GM21619 (cell line): ENCODE data around the gene CCKAR.

Experiments
- ATAC-seq: cut with Tn5 transposase; IDR thresholded peaks from one replicate; pipeline ENCODE4 v1.9.1; 2021; ENCODE audit not compliant: unreplicated experiment

The CCKAR gene

DNA sequence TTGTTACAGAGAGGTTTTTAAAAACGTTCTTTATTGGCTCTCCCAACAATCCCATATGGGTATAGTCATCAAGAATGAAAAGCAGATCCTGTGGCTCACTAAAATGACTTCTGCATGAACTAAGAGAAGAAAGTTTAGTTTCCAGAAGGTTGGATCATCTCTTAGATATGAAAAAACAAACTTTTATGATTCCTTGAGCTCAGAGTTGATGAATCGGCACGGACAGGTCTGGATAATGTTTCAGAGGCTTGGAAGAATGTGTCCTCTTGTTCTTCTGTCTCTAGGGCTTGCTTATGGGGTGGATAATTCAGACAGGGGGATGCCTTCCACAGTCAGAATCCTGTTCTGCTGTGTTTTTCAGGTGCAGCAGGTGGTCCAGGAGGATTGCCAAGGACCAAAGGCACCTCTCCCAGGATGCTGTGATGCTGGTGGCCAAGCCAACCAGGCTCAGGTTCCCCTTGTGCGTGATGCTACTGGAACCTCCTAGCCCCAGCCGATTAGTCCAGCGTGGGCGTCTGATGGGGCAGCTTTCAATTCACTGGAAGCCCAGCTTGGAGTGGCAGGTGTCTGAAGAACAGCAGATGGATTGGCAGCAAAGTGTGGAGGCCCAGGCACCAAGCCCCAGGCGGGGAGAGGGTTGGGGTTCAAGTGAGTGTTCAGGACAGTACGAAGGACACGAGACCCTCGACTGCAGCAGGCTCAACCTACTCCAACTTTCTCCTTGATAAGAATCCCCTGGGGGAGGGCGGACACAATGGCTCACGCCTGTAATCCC lies 30.3 kb downstream of the CCKAR start:
- ATAC-seq = no peak

GRCh38 chr4:26459054-26459755 lies 31.1 kb downstream of the CCKAR start:
- peak; percentile 55 for ATAC-seq

DNA sequence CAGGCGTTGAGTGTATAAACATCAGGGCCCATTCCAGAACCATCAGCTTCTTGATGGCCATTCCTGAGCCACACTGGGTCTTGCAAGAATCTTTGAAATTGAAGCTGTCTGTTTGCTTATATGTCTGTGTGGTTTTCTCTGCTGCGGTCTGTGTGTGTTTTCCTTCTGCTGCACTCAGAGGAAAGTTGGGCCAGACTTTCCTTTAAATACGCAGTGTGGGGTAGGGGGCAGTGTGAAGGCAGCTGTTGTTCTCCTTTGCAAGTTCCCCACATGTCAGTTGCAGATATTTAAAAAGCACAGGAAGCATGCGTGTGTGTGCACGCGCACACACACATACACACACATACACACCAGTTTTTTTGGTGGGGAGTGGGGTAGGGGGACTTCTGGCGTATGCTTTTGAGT lies 32.1 kb downstream of the CCKAR start:
- no peak for ATAC-seq

GRCh38 chr4:26457412-26457811 lies 32.9 kb downstream of the CCKAR start:
- no peak for ATAC-seq

- ATAC-seq = no peak
Measured at GRCh38 chr4:26455571-26455970, 34.7 kb downstream of the CCKAR start.

GRCh38 chr4:26454961-26455360 lies 35.3 kb downstream of the CCKAR start:
- no peak for ATAC-seq

- no peak for ATAC-seq
Measured at GRCh38 chr4:26452565-26453531, 37.4 kb downstream of the CCKAR start.

GRCh38 chr4:26451597-26451996 lies 38.7 kb downstream of the CCKAR start:
- no peak for ATAC-seq

DNA sequence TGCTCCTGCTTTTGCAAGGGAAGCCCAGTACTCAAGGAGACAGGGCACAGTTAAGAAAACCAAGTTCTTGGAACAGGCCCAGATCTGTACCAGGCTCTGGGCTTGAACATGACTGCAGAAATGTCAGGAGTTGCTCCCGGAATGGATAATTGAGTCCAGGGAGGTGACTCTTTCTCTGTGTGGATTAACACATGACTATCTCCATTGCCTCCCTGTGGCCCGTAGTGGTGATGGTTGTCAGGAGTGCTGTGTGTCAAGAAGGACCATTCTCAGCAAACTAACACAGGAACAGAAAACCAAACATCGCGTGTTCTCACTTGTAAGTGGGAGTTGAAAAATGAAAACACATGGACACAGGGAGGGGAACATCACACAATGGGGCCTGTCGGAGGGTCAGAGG lies 39.9 kb downstream of the CCKAR start:
- no peak for ATAC-seq

DNA sequence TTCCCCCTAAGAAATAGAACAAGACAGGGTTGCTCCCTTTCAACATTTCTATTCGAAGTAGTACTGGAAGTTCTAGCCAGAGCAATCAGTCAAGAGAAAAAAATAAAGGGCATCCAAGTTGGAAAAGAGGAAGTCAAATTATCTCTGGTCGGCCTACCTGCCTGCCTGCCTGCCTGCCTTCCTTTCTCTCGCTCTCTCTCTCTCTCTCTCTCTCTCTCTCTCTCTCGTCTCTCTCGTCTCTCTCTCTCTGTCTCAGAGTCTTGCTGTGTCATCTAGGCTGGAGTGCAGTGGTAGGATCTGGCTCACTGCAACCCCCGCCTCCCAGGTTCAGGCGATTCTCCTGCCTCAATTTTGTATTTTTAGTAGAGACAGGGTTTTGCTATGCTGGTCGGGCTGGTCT lies 42.9 kb downstream of the CCKAR start:
- ATAC-seq = no peak

DNA sequence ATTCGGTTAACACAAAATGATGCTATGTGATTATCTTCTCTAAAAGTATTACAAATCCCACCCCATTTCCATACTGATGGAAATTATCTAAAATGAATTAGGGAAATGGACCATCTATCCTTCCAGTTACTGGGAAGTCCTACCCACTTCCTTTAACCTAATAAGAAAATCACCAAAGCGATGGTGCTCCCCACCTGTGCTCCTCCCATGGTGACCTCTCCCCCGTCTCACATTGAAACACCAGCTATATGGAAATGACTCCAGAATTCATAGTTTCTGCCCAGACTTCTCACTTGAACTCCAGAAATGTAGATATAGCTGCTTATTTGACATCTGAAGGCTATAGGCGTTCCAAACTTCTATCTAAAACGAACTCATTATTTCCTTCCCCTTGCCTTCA lies 48.5 kb downstream of the CCKAR start:
- ATAC-seq = no peak

GRCh38 chr4:26441102-26441501 lies 49.2 kb downstream of the CCKAR start:
- ATAC-seq = no peak

DNA sequence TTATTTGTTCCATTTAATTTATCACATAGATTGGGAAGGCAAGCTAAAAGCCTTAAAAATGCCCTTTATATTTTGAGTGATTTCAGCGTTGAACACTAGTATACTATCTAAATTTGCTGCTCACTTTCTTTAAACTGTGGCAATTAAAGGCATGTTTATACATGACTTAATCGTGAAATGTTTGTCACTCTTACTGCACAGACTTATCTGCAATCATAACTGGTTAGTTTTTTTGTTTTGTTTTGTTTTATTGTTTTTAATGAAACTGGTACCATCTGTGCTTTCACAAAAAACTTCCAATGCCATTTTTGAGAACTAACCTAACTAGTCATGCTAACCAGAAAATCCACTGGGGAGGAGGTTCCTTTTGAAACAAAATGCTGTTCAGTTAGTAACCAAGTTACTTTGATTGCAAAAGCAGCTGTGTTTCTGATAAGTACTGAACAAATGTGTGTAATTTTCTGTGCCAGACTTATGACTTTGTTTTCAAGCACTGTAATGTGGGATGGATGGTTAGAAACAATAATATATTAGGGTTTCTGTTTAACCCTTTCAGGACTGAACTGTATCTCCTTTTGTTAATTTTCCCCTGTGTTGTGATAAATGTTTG lies 56.1 kb downstream of the CCKAR start:
- ATAC-seq = no peak

GRCh38 chr4:26433556-26433955 lies 56.7 kb downstream of the CCKAR start:
- ATAC-seq = no peak

DNA sequence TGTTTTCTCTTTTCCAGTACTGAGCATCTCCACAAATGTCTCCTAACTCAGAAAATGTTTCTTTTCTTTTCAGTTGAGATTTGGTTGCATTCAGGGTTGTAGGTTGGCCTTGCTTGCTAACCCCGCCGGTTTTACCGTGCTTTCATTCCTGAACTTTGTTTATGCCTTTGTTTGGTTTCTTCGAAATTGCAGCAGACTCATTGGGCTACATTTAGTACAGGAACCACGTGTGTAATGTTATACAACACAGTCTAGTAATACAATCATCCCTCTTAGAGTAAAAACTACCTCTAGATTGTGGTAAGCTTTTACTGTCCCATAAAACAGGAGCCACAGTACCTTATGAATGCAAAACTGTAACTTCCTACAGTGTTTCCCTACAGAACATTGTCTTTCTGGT lies 57.9 kb downstream of the CCKAR start:
- no peak for ATAC-seq

DNA sequence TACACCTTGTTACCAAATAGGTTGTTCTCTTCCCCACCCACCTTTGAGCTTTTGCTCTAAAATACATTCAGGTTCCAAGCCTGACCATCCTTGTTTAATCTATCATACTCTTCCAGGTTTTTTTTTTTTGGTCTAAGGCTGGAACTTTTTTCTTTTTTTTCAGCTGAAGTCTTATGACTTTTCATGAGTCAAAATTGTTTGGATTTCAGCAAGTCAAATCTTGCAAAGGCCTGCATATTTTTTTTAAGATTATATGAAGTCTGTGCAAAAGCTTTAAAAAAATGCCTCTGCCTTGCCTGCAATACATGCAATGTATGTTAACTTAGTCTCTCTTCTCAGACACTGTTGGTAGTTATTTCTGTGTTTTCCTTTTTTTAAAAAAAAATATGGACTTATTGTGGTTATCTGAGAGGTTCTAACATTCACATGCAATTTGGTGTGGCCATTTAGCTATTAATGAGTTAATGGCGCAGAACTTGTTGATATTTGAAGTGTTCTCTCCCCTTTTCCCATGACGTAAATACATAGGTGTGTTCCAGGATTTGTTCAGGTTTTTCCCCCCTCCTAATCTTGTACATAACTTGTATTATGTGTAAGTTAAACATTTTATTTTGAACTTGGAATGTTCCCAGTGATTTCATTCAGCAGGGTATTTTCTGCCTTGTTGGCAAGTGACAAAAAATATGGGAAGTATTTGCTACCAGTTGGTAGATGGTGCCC lies 58.7 kb downstream of the CCKAR start:
- ATAC-seq = no peak
